GM12878 (cell line): ENCODE data around the gene SPDYE1.

ENCODE experiments used
- BACH1 ChIP-seq: fragments of 450-650 bp; IDR thresholded peaks from 2 replicates; pipeline ENCODE4 v1.6.1; 2017; ENCODE audit warnings: mild to moderate bottlenecking, borderline replicate concordance
- CHD2 ChIP-seq: IDR thresholded peaks from 2 replicates; pipeline ENCODE4 v1.6.1; 2011; ENCODE audit warnings: low read depth, low read length, improper control_type of control experiment, borderline replicate concordance
- CTCF ChIP-seq, 3 experiments: IDR thresholded peaks in 2 of 3; conservative IDR thresholded peaks in 1 of 3; 2 replicates each; pipeline ENCODE4 v1.5.1; 2011; ENCODE audit warnings: low read depth in 3 of 3, low read length in 3 of 3, mild to moderate bottlenecking in 3 of 3, control low read depth in 2 of 3, moderate library complexity in 2 of 3, inconsistent platforms in 1 of 3, mixed read lengths in 1 of 3; ENCODE audit not compliant: control insufficient read depth in 2 of 3, insufficient read depth in 1 of 3; ENCODE audit errors: extremely low read depth in 1 of 3
- E2F4 ChIP-seq: IDR thresholded peaks from 2 replicates; pipeline ENCODE4 v1.6.1; 2012; ENCODE audit warnings: low read depth, low read length, improper control_type of control experiment
- EZH2 ChIP-seq: IDR thresholded peaks from 2 replicates; pipeline ENCODE4 v1.6.1; 2012; ENCODE audit warnings: low read depth, mild to moderate bottlenecking, control low read depth, inconsistent platforms, low read length, borderline replicate concordance; ENCODE audit not compliant: control insufficient read depth
- KAT2A ChIP-seq: conservative IDR thresholded peaks from 2 replicates; pipeline ENCODE4 v1.6.1; 2011; ENCODE audit warnings: low read depth, low read length; ENCODE audit not compliant: control insufficient read depth
- LARP7 ChIP-seq: fragments of 450-650 bp; IDR thresholded peaks from 2 replicates; pipeline ENCODE4 v1.6.1; 2017; ENCODE audit warnings: mild to moderate bottlenecking
- POLR2A ChIP-seq: IDR thresholded peaks from 2 replicates; pipeline ENCODE4 v1.6.1; 2011; ENCODE audit warnings: low read depth, mild to moderate bottlenecking, low read length
- POLR2AphosphoS5 ChIP-seq: IDR thresholded peaks from 2 replicates; pipeline ENCODE4 v1.6.1; 2011; ENCODE audit warnings: mild to moderate bottlenecking, low read length, inconsistent platforms
- RAD21 ChIP-seq: IDR thresholded peaks from 2 replicates; pipeline ENCODE4 v1.6.1; 2011; ENCODE audit warnings: mild to moderate bottlenecking, low read depth, low read length, moderate library complexity; ENCODE audit not compliant: insufficient read depth
- RCOR1 ChIP-seq: conservative IDR thresholded peaks from 2 replicates; pipeline ENCODE4 v1.6.1; 2012; ENCODE audit warnings: low read depth, low read length, improper control_type of control experiment
- RFX5 ChIP-seq: IDR thresholded peaks from 2 replicates; pipeline ENCODE4 v1.6.1; 2011; ENCODE audit warnings: low read depth, low read length, improper control_type of control experiment
- ZNF622 ChIP-seq: fragments of 450-650 bp; IDR thresholded peaks from 2 replicates; pipeline ENCODE4 v1.6.1; 2017; ENCODE audit warnings: mild to moderate bottlenecking, inconsistent platforms

GRCh38 chr7:44048031-44048795 is 50.5 kb downstream of the SPDYE1 start:
- TF ChIP-seq POLR2A, result no peak
- TF ChIP-seq E2F4, result no peak
- TF ChIP-seq EZH2, result no peak
- TF ChIP-seq RCOR1, result no peak
- no peak for TF ChIP-seq RFX5
- TF ChIP-seq BACH1, result no peak
- no peak for TF ChIP-seq CTCF (IDR thresholded peaks at IDR 0.05 in 2 of 3, conservative IDR thresholded peaks at IDR 0.05 in 1 of 3; ENCODE audit: control insufficient read depth in 2 of 3, extremely low read depth in 1 of 3, insufficient read depth in 1 of 3, low read depth in 3 of 3, low read length in 3 of 3)
- TF ChIP-seq ZNF622, result no peak
- TF ChIP-seq POLR2AphosphoS5, result no peak
- no peak for TF ChIP-seq RAD21
- TF ChIP-seq KAT2A, result no peak
- TF ChIP-seq LARP7, result no peak
- TF ChIP-seq CHD2, result no peak
